Retinal pigment epithelial cell (primary cell): ENCODE results near the gene FAM110A.
"Not testable (repeated sequence)": the region's sequence is repeated elsewhere in the genome, so short reads cannot be mapped to it uniquely, and the experiment has no call there.

ENCODE experiments used
- DNase-seq: peaks from one replicate; pipeline ENCODE4 v3.0.0-alpha.2; 2010; ENCODE audit warnings: low read depth
- H3K4me3 ChIP-seq: 2 replicates; pipeline ENCODE4 v1.5.1; 2011; ENCODE audit warnings: mild to moderate bottlenecking, low read length, control low read depth, moderate library complexity
- TF ChIP-seq, protein P1 (sequence below): conservative IDR thresholded peaks from 2 replicates; pipeline ENCODE4 v1.5.1; 2011; ENCODE audit warnings: low read depth, low read length, control low read depth, inconsistent platforms

The FAM110A gene

DNA sequence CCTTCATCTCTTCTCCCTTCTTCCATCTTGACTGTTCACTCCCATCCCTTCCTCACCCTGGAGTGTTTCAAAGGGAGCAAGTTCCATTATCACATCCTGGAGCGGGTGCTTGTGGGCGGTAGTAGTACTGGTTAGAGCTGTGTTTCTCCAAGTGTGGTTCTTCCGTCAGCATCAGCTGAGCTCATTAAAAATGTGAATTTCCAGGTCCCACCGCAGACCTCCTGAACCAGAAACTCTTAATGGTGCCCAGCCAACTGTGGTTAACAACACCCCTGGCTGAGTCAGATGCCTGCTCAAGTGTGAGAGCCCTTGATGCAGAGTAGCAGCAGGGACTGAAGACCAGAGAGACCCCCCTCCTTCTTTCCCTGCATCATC lies 58.2 kb downstream of the FAM110A start:
- TF ChIP-seq, protein P1, sequence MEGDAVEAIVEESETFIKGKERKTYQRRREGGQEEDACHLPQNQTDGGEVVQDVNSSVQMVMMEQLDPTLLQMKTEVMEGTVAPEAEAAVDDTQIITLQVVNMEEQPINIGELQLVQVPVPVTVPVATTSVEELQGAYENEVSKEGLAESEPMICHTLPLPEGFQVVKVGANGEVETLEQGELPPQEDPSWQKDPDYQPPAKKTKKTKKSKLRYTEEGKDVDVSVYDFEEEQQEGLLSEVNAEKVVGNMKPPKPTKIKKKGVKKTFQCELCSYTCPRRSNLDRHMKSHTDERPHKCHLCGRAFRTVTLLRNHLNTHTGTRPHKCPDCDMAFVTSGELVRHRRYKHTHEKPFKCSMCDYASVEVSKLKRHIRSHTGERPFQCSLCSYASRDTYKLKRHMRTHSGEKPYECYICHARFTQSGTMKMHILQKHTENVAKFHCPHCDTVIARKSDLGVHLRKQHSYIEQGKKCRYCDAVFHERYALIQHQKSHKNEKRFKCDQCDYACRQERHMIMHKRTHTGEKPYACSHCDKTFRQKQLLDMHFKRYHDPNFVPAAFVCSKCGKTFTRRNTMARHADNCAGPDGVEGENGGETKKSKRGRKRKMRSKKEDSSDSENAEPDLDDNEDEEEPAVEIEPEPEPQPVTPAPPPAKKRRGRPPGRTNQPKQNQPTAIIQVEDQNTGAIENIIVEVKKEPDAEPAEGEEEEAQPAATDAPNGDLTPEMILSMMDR = no peak
- H3K4me3 ChIP-seq = no peak overlapping the region
- no peak for DNase-seq

DNA sequence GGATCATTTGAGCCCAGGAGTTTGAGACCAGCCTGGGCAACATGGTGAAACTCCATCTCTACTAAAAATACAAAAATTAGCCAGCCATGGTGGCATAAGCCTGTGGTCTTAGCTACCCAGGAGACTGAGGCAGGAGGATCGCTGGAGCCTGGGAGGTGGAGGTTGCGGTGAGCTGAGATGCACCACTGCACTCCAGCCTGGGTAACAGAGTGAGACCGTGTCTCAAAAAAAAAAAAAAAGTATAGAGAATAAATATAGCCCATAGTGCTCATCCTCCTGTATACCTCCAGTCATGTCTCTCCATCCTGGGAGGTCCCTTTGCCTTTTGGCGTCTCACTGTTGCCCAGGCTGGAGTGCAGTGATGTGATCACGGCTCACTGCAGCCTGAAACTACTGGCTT lies 58.9 kb downstream of the FAM110A start:
- DNase-seq, H3K4me3 ChIP-seq: not testable (repeated sequence)
